ENCODE results near the gene PRKCE. TPM values are rescaled to one million over a fixed set of nuclear protein-coding genes. Genes with fewer than 3 reads are reported as not detected.

PRKCE gene
- polyA plus RNA-seq, 3 donors: 1.3 to 7.7 (median 2.3) TPM

DNA sequence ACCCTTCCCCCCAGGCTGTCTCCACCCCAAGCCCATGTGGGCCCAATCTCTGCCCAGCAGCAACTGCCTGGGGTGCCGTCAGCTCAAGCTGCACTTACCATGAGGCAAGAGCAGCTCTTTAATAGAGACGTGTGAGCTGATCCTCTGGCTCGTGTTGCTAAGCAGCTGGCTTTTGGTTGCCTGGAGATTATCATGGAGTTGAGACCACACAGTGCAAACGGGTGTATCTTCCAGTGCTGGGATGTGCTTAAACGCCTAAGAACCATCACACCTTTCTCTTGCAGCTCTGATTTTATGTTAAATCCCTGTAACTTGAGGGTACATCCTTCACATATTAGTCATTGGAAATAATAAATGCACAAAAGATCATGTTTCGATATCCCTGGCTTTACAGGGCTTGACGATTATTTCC lies 271.1 kb downstream of the PRKCE start:
- Histone ChIP-seq H3K27me3 (ENCODE audit: control insufficient read depth in 2 of 2, insufficient read depth in 2 of 2, low read length in 2 of 2) (no peaks in the 10 kb centered on the region), H4K20me1 (ENCODE audit: insufficient read depth, low read length) (no peaks in the 10 kb centered on the region), H3K4me2 (replicated peaks; ENCODE audit: extremely low read depth, low read length, poor library complexity, severe bottlenecking) (no peak overlapping the region), H2AFZ (ENCODE audit: insufficient read depth, low read depth, low read length, poor library complexity, severe bottlenecking) (no peak overlapping the region), H3K36me3 (replicated peaks in 1 of 2; ENCODE audit: control insufficient read depth in 1 of 2, insufficient read depth in 2 of 2, low read length in 2 of 2) (no peaks in the 10 kb centered on the region), H3K4me3 (replicated peaks in 1 of 3; ENCODE audit: low read depth in 2 of 3, low read length in 3 of 3) (no peak overlapping the region), H3K9me3 (replicated peaks in 1 of 2; ENCODE audit: control insufficient read depth in 1 of 2, insufficient read depth in 1 of 2, low read length in 2 of 2) (no peaks in the 10 kb centered on the region), H3K9ac (ENCODE audit: insufficient read depth, low read length, poor library complexity, severe bottlenecking) (no peak overlapping the region), H3K27ac (ENCODE audit: low read depth in 1 of 2, low read length in 2 of 2) (no peak overlapping the region), H3K4me1 (ENCODE audit: control insufficient read depth in 1 of 2, insufficient read depth in 2 of 2, low read length in 2 of 2) (peaks cover 18 to 20% of the 10 kb centered on the region in 2 donors), H3K79me2 (ENCODE audit: insufficient read depth, low read length) (no peaks in the 10 kb centered on the region)
- intact Hi-C loops (cut with micrococcal nuclease): no loop called here
- TF ChIP-seq, protein P1, sequence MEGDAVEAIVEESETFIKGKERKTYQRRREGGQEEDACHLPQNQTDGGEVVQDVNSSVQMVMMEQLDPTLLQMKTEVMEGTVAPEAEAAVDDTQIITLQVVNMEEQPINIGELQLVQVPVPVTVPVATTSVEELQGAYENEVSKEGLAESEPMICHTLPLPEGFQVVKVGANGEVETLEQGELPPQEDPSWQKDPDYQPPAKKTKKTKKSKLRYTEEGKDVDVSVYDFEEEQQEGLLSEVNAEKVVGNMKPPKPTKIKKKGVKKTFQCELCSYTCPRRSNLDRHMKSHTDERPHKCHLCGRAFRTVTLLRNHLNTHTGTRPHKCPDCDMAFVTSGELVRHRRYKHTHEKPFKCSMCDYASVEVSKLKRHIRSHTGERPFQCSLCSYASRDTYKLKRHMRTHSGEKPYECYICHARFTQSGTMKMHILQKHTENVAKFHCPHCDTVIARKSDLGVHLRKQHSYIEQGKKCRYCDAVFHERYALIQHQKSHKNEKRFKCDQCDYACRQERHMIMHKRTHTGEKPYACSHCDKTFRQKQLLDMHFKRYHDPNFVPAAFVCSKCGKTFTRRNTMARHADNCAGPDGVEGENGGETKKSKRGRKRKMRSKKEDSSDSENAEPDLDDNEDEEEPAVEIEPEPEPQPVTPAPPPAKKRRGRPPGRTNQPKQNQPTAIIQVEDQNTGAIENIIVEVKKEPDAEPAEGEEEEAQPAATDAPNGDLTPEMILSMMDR (IDR thresholded peaks at IDR 0.05): no peak
- H3K27me3 Mint-ChIP-seq (ENCODE audit: low read depth in 3 of 3): peaks cover 0 to 4% (median 2%) of the 10 kb centered on the region in 3 donors
- no peak for DNase-seq
- peaks cover 0 to 1% of the 10 kb centered on the region in 2 donors for H3K36me3 Mint-ChIP-seq
- WGBS (ENCODE audit: insufficient coverage): 94% methylated on average over 3 of the region's 7 CpGs
- no peak overlapping the region for H3K4me3 Mint-ChIP-seq
- H3K4me1 Mint-ChIP-seq: peaks cover 27% of the 10 kb centered on the region
- no peak overlapping the region for H3K27ac Mint-ChIP-seq
- peaks cover 0 to 2% (median 0%) of the 10 kb centered on the region in 7 donors for H3K9me3 Mint-ChIP-seq

DNA sequence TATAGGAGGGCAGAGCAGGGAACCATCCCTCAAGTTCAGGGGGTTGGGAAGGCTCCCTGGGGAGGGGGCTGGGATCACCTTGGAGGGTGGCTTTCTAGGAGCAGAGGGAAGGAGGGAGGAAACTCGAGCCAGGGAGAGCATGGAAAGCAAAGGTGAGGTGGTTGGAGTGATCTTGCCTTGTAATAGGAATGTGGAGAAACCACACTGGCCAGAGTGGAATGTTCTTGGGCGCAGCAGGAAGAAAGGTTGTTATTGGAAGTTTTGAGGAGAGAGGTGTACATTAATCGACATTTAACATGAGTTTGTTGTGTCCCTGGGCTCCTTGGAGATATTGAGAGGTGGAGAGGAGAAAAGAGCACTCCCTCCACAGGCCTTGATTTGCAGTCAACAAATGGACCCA lies 272.2 kb downstream of the PRKCE start:
- Histone ChIP-seq H3K4me1 (ENCODE audit: control insufficient read depth in 1 of 2, insufficient read depth in 2 of 2, low read length in 2 of 2) (peaks cover 15 to 16% of the 10 kb centered on the region in 2 donors), H3K27ac (ENCODE audit: low read depth in 1 of 2, low read length in 2 of 2) (no peak overlapping the region), H3K27me3 (ENCODE audit: control insufficient read depth in 2 of 2, insufficient read depth in 2 of 2, low read length in 2 of 2) (no peaks in the 10 kb centered on the region), H3K9me3 (replicated peaks in 1 of 2; ENCODE audit: control insufficient read depth in 1 of 2, insufficient read depth in 1 of 2, low read length in 2 of 2) (no peaks in the 10 kb centered on the region), H2AFZ (ENCODE audit: insufficient read depth, low read depth, low read length, poor library complexity, severe bottlenecking) (no peak overlapping the region), H3K9ac (ENCODE audit: insufficient read depth, low read length, poor library complexity, severe bottlenecking) (no peak overlapping the region), H3K36me3 (replicated peaks in 1 of 2; ENCODE audit: control insufficient read depth in 1 of 2, insufficient read depth in 2 of 2, low read length in 2 of 2) (no peaks in the 10 kb centered on the region), H4K20me1 (ENCODE audit: insufficient read depth, low read length) (no peaks in the 10 kb centered on the region), H3K4me3 (replicated peaks in 1 of 3; ENCODE audit: low read depth in 2 of 3, low read length in 3 of 3) (no peak overlapping the region), H3K79me2 (ENCODE audit: insufficient read depth, low read length) (no peaks in the 10 kb centered on the region), H3K4me2 (replicated peaks; ENCODE audit: extremely low read depth, low read length, poor library complexity, severe bottlenecking) (no peak overlapping the region)
- Mint-ChIP-seq H3K27ac (no peak overlapping the region), H3K36me3 (peaks cover 0 to 1% of the 10 kb centered on the region in 2 donors), H3K4me3 (no peak overlapping the region), H3K4me1 (peaks cover 22% of the 10 kb centered on the region), H3K9me3 (peaks cover 0 to 2% (median 0%) of the 10 kb centered on the region in 7 donors), H3K27me3 (ENCODE audit: low read depth in 3 of 3) (peaks cover 0 to 4% (median 0%) of the 10 kb centered on the region in 3 donors)
- intact Hi-C loops (cut with micrococcal nuclease): no loop called here
- TF ChIP-seq, protein P1 (IDR thresholded peaks at IDR 0.05): no peak
- DNase-seq: no peak
- whole genome bisulfite sequencing (ENCODE audit: insufficient coverage): 100% methylated on average over 2 of the region's 3 CpGs
